Ovary (tissue), 3 donors: ENCODE results near the gene DNHD1.

Experiments used
- CTCF ChIP-seq, 3 donors: fragments of 450-650 bp in 2 of 3; fragments of 200-600 bp in 1 of 3; IDR thresholded peaks; one replicate each; pipeline versions ENCODE4 v1.5.1 to v1.8.0; 2016 to 2022; ENCODE audit warnings: antibody characterized with exemption in 3 of 3, mild to moderate bottlenecking in 1 of 3
- EP300 ChIP-seq: sonication (generic); formaldehyde crosslinking; IDR thresholded peaks from one replicate; pipeline ENCODE4 v1.6.1; 2017; ENCODE audit warnings: antibody characterized with exemption
- donor health status: DM: no; HTN: no; CAD: no.

GRCh38 chr11:6472934-6473333 is 24.1 kb upstream of the DNHD1 start:
- TF ChIP-seq CTCF (IDR thresholded peaks at IDR 0.05) = no peak
- TF ChIP-seq EP300 = no peak
